Stimulated activated CD8-positive, alpha-beta memory T cell treated with anti-CD3 and anti-CD28 coated beads, Interleukin-7, amount 100 ng/mL, for 4 hours (primary cell): ENCODE results near the gene LANCL2.
"Not testable (repeated sequence)": the region's sequence is repeated elsewhere in the genome, so short reads cannot be mapped to it uniquely, and the experiment has no call there.

ENCODE experiments used
- DNase-seq, 2 donors: peaks; one replicate each; pipeline ENCODE4 v3.0.0-alpha.2; 2020; ENCODE audit warnings: low read depth in 2 of 2

The LANCL2 gene

GRCh38 chr7:55471594-55471993 lies 106.5 kb downstream of the LANCL2 start:
- not testable (repeated sequence) for DNase-seq

GRCh38 chr7:55472406-55472805 lies 107.3 kb downstream of the LANCL2 start:
- not testable (repeated sequence) for DNase-seq

GRCh38 chr7:55472928-55473725 lies 108.0 kb downstream of the LANCL2 start:
- DNase-seq: no peak

- no peak for DNase-seq
Observed at GRCh38 chr7:55473932-55474331, 108.8 kb downstream of the LANCL2 start.

- DNase-seq: no peak
Observed at GRCh38 chr7:55474944-55475854, 110.1 kb downstream of the LANCL2 start.

- no peak for DNase-seq
Observed at GRCh38 chr7:55475855-55476803, 111.0 kb downstream of the LANCL2 start.

- no peak for DNase-seq
Observed at GRCh38 chr7:55476852-55477780, 112.0 kb downstream of the LANCL2 start.

- DNase-seq: no peak
Observed at GRCh38 chr7:55477781-55478374, 112.7 kb downstream of the LANCL2 start.

GRCh38 chr7:55478700-55479099 lies 113.6 kb downstream of the LANCL2 start:
- no peak for DNase-seq

- DNase-seq: no peak
Observed at GRCh38 chr7:55481155-55481554, 116.0 kb downstream of the LANCL2 start.

- DNase-seq: no peak
Observed at GRCh38 chr7:55483046-55483445, 117.9 kb downstream of the LANCL2 start.
